Right lobe of liver (tissue), 6 donors: ENCODE results near the gene MYO5B. TPM values are rescaled to one million over a fixed set of nuclear protein-coding genes. Genes with fewer than 3 reads are reported as not detected.
A peak's percentile ranks its signal among the peaks of the same experiment; 100 is the strongest.

Experiments used
- ATAC-seq, 4 donors: fragments of 200-7000 bp; cut with Tn5 transposase; one replicate each; pipeline ENCODE4 v1.9.1; 2020; ENCODE audit warnings: mild to moderate bottlenecking in 4 of 4, moderate library complexity in 4 of 4
- DNase-seq, 3 donors: peaks; one replicate each; pipeline ENCODE4 v3.0.0-alpha.2; 2020
- H3K27ac ChIP-seq, 3 donors: fragments of 200-600 bp; one replicate each; pipeline ENCODE4 v1.8.0; 2022
- H3K27me3 ChIP-seq, 2 donors: fragments of 200-600 bp; one replicate each; pipeline ENCODE4 v1.8.0; 2022
- H3K36me3 ChIP-seq, 4 donors: fragments of 200-600 bp; sonication (generic) in 1 of 4; one replicate each; pipeline versions ENCODE4 v1.5.1 to v1.8.0; 2017 to 2022; ENCODE audit warnings: control low read depth in 1 of 4
- H3K4me1 ChIP-seq, 4 donors: fragments of 200-600 bp; sonication (generic) in 1 of 4; one replicate each; pipeline versions ENCODE4 v1.5.1 to v1.8.0; 2017 to 2022; ENCODE audit warnings: control low read depth in 1 of 4
- H3K4me3 ChIP-seq, 3 donors: fragments of 200-600 bp; one replicate each; pipeline ENCODE4 v1.8.0; 2022
- H3K9me3 ChIP-seq, 4 donors: fragments of 200-600 bp; sonication (generic) in 1 of 4; one replicate each; pipeline versions ENCODE4 v1.5.1 to v1.8.0; 2017 to 2022; ENCODE audit warnings: control low read depth in 1 of 4
- POLR2A ChIP-seq: fragments of 450-650 bp; IDR thresholded peaks from one replicate; pipeline ENCODE4 v1.6.1; 2017; ENCODE audit warnings: antibody characterized with exemption, mild to moderate bottlenecking
- WGBS: methylation state at CpG from one replicate; pipeline ENCODE4 v1.1.6; 2018; ENCODE audit warnings: low coverage, low lambda C conversion rate; ENCODE audit not compliant: insufficient coverage; ENCODE audit errors: missing lambda C conversion rate; 5-methylcytosine and 5-hydroxymethylcytosine counted together
- intact Hi-C, 2 donors: fragments of 100-400 bp; cut with DNase I; formaldehyde crosslinking; loops; one replicate each; pipeline versions ENCODE4 v1.11.2 to v1.14.1; 2022
- total RNA-seq, 6 experiments: library from RNA; depleted of rRNA in 2 of 6; stranded (reverse); fragments of >200 nt in 2 of 6; fragmentation: NEBNext Ultra II Directional in 3 of 6; extraction: Animal tissue kit (Norgen Biotek cat#: 25700) in 3 of 6; gene quantifications; one replicate each; pipeline versions ENCODE4 v1.1.0 to v1.2.4, GENCODE V29; 2016 to 2023
- TF ChIP-seq, protein P1 (sequence below), 4 donors: fragments of 200-600 bp in 3 of 4; fragments of 450-650 bp in 1 of 4; IDR thresholded peaks; one replicate each; pipeline versions ENCODE4 v1.5.1 to v1.8.0; 2016 to 2022; ENCODE audit warnings: antibody characterized with exemption in 4 of 4, mild to moderate bottlenecking in 2 of 4
- donor health status: DM: no; HTN: yes; CAD: no.
- donor health status: DM: no; HTN: no; CAD: no.
- donor health status: DM: no; HTN: no; CAD: no.
- donor health status: DM: no; HTN: yes; CAD: no.
- donor health status: DM: no; HTN: yes; CAD: no.

The MYO5B gene
- total RNA-seq, 6 experiments from 2014 or later = 13.4 to 25.1 (median 16.6) TPM

DNA sequence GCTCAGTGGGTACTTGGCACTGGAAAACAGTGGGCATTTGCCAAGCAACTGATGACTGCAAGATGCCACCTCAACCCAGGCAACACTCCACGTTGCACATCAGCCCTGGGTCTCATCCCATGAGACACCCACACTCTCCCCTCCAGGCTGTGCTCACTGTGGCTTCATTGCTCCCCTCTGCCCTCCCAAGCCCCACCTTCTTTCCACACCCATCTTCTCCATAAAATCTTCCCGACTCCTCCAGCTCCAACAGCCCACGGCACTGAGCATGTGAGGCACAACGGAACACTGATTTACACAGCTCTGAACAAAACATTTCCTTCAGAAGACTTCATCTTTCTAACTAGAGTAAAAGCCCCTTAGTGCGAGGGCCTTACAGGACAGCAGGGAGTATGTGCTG lies 263.8 kb downstream of the MYO5B start:
- ATAC-seq = peak in 2 of 4 donors; percentile 17 to 31

DNA sequence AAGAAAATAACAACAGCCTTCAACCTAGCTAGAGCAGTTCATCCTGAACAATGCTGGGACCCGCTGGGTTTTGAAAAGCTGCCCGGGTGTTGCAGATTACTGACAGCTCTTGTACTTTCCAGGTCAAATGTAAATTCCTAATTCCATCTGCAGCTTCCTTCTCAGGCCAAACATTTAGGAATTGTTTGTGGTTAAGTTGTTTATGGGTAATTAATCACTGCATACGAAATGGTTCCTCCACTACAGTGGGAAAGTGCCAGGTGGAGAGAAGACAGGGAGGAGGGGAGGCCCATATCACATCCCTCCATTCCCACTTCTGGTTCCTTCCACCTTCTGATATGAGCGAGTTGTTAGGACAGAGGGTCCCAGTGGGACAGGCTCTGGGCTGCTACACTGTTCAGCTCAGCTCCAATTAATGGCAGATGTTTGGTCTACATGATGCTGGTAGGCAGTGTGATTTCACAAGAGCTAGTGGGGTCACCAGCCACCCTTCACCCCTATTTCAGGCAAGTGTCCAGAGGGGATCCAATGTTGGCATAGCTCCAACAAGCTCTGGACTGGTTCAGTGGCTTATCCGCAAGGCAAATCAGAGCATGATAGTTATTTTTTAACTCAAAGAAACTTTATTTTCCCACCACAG lies 268.7 kb downstream of the MYO5B start:
- no peak overlapping the region for H3K4me3 ChIP-seq
- DNase-seq (no peak), ATAC-seq (no peak)
- H3K36me3 ChIP-seq = no peaks in the 10 kb centered on the region
- intact Hi-C loops = no loop called here
- WGBS = 81% methylated on average over 4 of the region's 5 CpGs
- H3K27me3 ChIP-seq = no peaks in the 10 kb centered on the region
- H3K27ac ChIP-seq = no peak overlapping the region
- H3K4me1 ChIP-seq = peaks cover 0 to 6% (median 0%) of the 10 kb centered on the region in 4 donors
- TF ChIP-seq, protein P1, sequence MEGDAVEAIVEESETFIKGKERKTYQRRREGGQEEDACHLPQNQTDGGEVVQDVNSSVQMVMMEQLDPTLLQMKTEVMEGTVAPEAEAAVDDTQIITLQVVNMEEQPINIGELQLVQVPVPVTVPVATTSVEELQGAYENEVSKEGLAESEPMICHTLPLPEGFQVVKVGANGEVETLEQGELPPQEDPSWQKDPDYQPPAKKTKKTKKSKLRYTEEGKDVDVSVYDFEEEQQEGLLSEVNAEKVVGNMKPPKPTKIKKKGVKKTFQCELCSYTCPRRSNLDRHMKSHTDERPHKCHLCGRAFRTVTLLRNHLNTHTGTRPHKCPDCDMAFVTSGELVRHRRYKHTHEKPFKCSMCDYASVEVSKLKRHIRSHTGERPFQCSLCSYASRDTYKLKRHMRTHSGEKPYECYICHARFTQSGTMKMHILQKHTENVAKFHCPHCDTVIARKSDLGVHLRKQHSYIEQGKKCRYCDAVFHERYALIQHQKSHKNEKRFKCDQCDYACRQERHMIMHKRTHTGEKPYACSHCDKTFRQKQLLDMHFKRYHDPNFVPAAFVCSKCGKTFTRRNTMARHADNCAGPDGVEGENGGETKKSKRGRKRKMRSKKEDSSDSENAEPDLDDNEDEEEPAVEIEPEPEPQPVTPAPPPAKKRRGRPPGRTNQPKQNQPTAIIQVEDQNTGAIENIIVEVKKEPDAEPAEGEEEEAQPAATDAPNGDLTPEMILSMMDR (IDR thresholded peaks at IDR 0.05) = no peak
- TF ChIP-seq POLR2A = no peak
- H3K9me3 ChIP-seq = no peaks in the 10 kb centered on the region

More for the DNA sequence above, 263.8 kb downstream of the MYO5B start:
- Histone ChIP-seq H3K9me3 (no peaks in the 10 kb centered on the region), H3K4me1 (no peaks in the 10 kb centered on the region), H3K27me3 (no peaks in the 10 kb centered on the region), H3K36me3 (no peaks in the 10 kb centered on the region), H3K4me3 (no peak overlapping the region), H3K27ac (no peak overlapping the region)
- no peak for DNase-seq
- 62% methylated on average over 4 of the region's 5 CpGs for WGBS
- TF ChIP-seq POLR2A = no peak
- TF ChIP-seq, protein P1 (IDR thresholded peaks at IDR 0.05) = no peak
- intact Hi-C loops = no loop called here

DNA sequence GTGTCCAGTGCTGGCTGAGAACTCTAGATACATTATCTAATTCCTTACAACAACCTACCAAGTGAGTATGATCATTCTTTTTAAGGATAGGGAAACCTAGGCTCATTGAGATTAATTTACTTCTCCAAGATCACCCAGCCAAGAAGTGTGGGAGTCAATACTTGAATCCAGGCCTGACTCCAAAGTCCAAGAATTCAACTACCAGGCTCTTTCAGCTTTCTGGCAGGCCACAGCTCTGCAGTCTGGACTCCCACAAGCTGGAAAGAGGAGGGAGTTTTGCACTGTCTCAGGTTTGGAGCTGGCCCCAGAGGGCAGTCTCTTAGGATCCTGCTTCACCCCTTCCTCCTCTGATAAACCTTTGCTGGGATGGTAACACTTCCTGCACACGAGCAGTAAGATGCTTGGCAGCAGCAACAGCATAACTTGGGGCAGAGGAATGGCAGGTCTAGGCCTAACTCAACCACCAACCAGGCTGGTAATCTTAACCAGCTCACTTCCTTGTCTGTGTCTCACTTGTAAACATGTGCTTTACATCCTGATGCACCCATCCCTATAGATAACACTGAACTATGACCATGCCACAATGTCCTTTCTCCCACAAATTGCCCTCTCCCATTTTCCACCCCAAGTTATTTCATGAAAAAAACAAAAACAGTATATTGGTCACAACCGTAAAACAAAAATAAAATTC lies 270.5 kb downstream of the MYO5B start:
- Histone ChIP-seq H3K27ac (no peak overlapping the region), H3K4me1 (peaks cover 0 to 6% (median 0%) of the 10 kb centered on the region in 4 donors), H3K36me3 (no peaks in the 10 kb centered on the region), H3K4me3 (no peak overlapping the region), H3K9me3 (no peaks in the 10 kb centered on the region), H3K27me3 (no peaks in the 10 kb centered on the region)
- intact Hi-C loops = no loop called here
- no peak for TF ChIP-seq POLR2A
- TF ChIP-seq, protein P1 (IDR thresholded peaks at IDR 0.05) = no peak
- ATAC-seq (peak; percentile 37 to 93 (median 48)), DNase-seq (no peak)
- WGBS = 81% methylated on average over 1 of the region's 2 CpGs

DNA sequence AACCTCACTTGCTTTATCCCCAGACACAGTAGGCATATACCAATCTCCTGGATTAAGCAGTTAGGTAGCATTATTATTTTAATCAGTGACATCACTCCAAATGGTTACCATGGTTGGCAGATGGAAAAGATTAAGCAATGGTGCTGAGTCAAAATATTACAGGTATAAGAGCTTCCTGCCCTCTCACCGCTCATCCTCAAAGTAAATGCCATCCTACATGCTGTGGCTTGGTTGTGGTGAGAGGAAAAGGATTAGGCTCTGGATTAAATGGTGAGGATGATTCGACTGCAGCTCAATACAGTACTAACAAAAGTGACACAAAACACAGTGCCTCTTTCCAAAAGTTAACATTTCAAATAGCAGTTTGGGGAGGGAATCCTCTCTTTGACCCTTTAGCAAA lies 272.7 kb downstream of the MYO5B start:
- H3K4me3 ChIP-seq = no peak overlapping the region
- ATAC-seq (no peak), DNase-seq (no peak)
- H3K4me1 ChIP-seq = peaks cover 0 to 6% (median 0%) of the 10 kb centered on the region in 4 donors
- intact Hi-C loops = no loop called here
- H3K36me3 ChIP-seq = no peaks in the 10 kb centered on the region
- no peaks in the 10 kb centered on the region for H3K27me3 ChIP-seq
- TF ChIP-seq POLR2A = no peak
- H3K9me3 ChIP-seq = no peaks in the 10 kb centered on the region
- no peak overlapping the region for H3K27ac ChIP-seq
- 85% methylated on average over 2 of the region's 2 CpGs for WGBS

DNA sequence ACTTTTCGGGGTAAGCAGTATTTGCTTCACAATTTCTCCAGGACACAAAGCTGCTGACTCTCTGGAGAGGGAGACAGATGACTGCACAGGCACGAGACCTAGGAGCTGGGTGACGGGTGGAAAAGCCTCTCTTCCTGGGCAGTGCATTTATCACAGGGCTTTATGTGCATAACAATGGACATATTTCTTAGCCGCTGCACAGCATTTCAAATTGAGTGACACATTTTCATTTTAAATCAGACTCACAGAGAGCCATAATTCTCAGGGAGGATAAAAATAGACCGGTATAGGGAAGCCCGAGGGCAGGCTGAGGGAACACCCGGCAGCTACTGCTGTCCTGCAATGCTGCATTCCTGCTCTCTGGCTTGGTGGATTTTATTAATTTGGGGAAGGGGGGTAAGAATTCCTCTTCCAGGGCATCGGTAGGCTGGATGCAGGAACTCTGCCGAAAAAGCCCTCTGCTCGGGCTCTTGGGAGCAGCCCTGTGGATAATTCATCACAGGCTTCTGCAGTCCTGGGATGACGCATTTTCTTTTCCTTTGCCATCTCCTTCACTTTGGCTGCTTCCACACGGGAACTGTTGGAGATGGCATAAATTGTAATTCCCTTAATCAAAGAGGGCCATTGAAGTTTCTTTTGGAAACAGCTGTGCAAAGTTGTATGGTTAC lies 273.5 kb downstream of the MYO5B start:
- H3K27me3 ChIP-seq = no peaks in the 10 kb centered on the region
- ATAC-seq = no peak
- no peaks in the 10 kb centered on the region for H3K9me3 ChIP-seq
- intact Hi-C loops = no loop called here
- WGBS = 52% methylated on average over 7 of the region's 12 CpGs
- H3K4me3 ChIP-seq = no peak overlapping the region
- H3K27ac ChIP-seq = no peak overlapping the region
- no peak for DNase-seq
- no peaks in the 10 kb centered on the region for H3K36me3 ChIP-seq
- peaks cover 0 to 6% (median 0%) of the 10 kb centered on the region in 4 donors for H3K4me1 ChIP-seq
- TF ChIP-seq, protein P1 (IDR thresholded peaks at IDR 0.05) = no peak
- no peak for TF ChIP-seq POLR2A
